ENCODE data around the gene ADCY3. TPM values are rescaled to one million over a fixed set of nuclear protein-coding genes. Genes with fewer than 3 reads are reported as not detected.

The ADCY3 gene
- total RNA-seq, 1 experiment from 2014 or later, result 75.6 TPM

- H3K36me3 ChIP-seq (ENCODE audit: control insufficient read depth, insufficient read depth, low read length), result no peaks in the 10 kb centered on the region; the same call in 1 of the 2 replicates
- no peaks in the 10 kb centered on the region for H3K9me3 Mint-ChIP-seq (ENCODE audit: unreplicated experiment)
- H3K27me3 Mint-ChIP-seq (ENCODE audit: insufficient read depth, unreplicated experiment), result no peaks in the 10 kb centered on the region
- POLR2A ChIA-PET, result no interaction called here
- no peak overlapping the region for H3K27ac Mint-ChIP-seq (ENCODE audit: unreplicated experiment)
- peaks cover 24% of the 10 kb centered on the region for H3K36me3 Mint-ChIP-seq (ENCODE audit: insufficient read depth, unreplicated experiment)
- H3K4me1 ChIP-seq, result peaks cover 6% of the 10 kb centered on the region; the same call in 1 of the 2 replicates
- H3K4me3 ChIP-seq (ENCODE audit: low read depth, low read length), result no peak overlapping the region
- CTCF ChIA-PET, result no interaction called here
- intact Hi-C loops (cut with micrococcal nuclease; ENCODE audit: unreplicated experiment), result no loop called here
- no TSS peak for BruUV-seq (replicated peaks)
- H3K9me3 ChIP-seq, result no peaks in the 10 kb centered on the region
- no peak overlapping the region for H3K4me3 Mint-ChIP-seq (ENCODE audit: unreplicated experiment)
- H3K4me1 Mint-ChIP-seq (ENCODE audit: low read depth, unreplicated experiment), result peaks cover 25% of the 10 kb centered on the region
- no peak for DNase-seq
- TF ChIP-seq, protein P1, sequence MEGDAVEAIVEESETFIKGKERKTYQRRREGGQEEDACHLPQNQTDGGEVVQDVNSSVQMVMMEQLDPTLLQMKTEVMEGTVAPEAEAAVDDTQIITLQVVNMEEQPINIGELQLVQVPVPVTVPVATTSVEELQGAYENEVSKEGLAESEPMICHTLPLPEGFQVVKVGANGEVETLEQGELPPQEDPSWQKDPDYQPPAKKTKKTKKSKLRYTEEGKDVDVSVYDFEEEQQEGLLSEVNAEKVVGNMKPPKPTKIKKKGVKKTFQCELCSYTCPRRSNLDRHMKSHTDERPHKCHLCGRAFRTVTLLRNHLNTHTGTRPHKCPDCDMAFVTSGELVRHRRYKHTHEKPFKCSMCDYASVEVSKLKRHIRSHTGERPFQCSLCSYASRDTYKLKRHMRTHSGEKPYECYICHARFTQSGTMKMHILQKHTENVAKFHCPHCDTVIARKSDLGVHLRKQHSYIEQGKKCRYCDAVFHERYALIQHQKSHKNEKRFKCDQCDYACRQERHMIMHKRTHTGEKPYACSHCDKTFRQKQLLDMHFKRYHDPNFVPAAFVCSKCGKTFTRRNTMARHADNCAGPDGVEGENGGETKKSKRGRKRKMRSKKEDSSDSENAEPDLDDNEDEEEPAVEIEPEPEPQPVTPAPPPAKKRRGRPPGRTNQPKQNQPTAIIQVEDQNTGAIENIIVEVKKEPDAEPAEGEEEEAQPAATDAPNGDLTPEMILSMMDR (IDR thresholded peaks at IDR 0.05; ENCODE audit: insufficient read depth in 1 of 2, low read depth in 1 of 2, low read length in 1 of 2, severe bottlenecking in 1 of 2, unreplicated experiment in 1 of 2), result no peak
- H3K27me3 ChIP-seq (replicated peaks; ENCODE audit: control insufficient read depth, insufficient read depth, low read length), result no peaks in the 10 kb centered on the region
Measured at GRCh38 chr2:24917086-24917485, 3.0 kb downstream of the ADCY3 start.

- Mint-ChIP-seq H3K4me1 (ENCODE audit: low read depth, unreplicated experiment) (peaks cover 25% of the 10 kb centered on the region), H3K27me3 (ENCODE audit: insufficient read depth, unreplicated experiment) (no peaks in the 10 kb centered on the region), H3K4me3 (ENCODE audit: unreplicated experiment) (no peak overlapping the region), H3K9me3 (ENCODE audit: unreplicated experiment) (no peaks in the 10 kb centered on the region), H3K27ac (ENCODE audit: unreplicated experiment) (no peak overlapping the region), H3K36me3 (ENCODE audit: insufficient read depth, unreplicated experiment) (peaks cover 32% of the 10 kb centered on the region)
- no TSS peak for BruUV-seq (replicated peaks)
- DNase-seq, result no peak
- Histone ChIP-seq H3K4me1 (peaks cover 6% of the 10 kb centered on the region; the same call in 1 of the 2 replicates), H3K4me3 (ENCODE audit: low read depth, low read length) (no peak overlapping the region), H3K9me3 (no peaks in the 10 kb centered on the region), H3K36me3 (ENCODE audit: control insufficient read depth, insufficient read depth, low read length) (no peaks in the 10 kb centered on the region; the same call in 1 of the 2 replicates), H3K27me3 (replicated peaks; ENCODE audit: control insufficient read depth, insufficient read depth, low read length) (no peaks in the 10 kb centered on the region)
- TF ChIP-seq, protein P1 (IDR thresholded peaks at IDR 0.05; ENCODE audit: insufficient read depth in 1 of 2, low read depth in 1 of 2, low read length in 1 of 2, severe bottlenecking in 1 of 2, unreplicated experiment in 1 of 2), result no peak
- ChIA-PET CTCF (no interaction called here), POLR2A (no interaction called here)
- intact Hi-C loops (cut with micrococcal nuclease; ENCODE audit: unreplicated experiment), result no loop called here
Measured at GRCh38 chr2:24915796-24916195, 4.2 kb downstream of the ADCY3 start.

GRCh38 chr2:24915175-24915574, 4.9 kb downstream of the ADCY3 start:
- intact Hi-C loops (cut with micrococcal nuclease; ENCODE audit: unreplicated experiment), result no loop called here
- H3K9me3 Mint-ChIP-seq (ENCODE audit: unreplicated experiment), result no peaks in the 10 kb centered on the region
- no peaks in the 10 kb centered on the region for H3K27me3 ChIP-seq (replicated peaks; ENCODE audit: control insufficient read depth, insufficient read depth, low read length)
- no peak overlapping the region for H3K27ac Mint-ChIP-seq (ENCODE audit: unreplicated experiment)
- peaks cover 25% of the 10 kb centered on the region for H3K4me1 Mint-ChIP-seq (ENCODE audit: low read depth, unreplicated experiment)
- H3K36me3 ChIP-seq (ENCODE audit: control insufficient read depth, insufficient read depth, low read length), result no peaks in the 10 kb centered on the region; the same call in 1 of the 2 replicates
- no peak for DNase-seq
- H3K9me3 ChIP-seq, result no peaks in the 10 kb centered on the region
- H3K4me3 Mint-ChIP-seq (ENCODE audit: unreplicated experiment), result no peak overlapping the region
- H3K4me1 ChIP-seq, result peaks cover 6% of the 10 kb centered on the region; the same call in 1 of the 2 replicates
- ChIA-PET POLR2A (no interaction called here), CTCF (no interaction called here)
- H3K36me3 Mint-ChIP-seq (ENCODE audit: insufficient read depth, unreplicated experiment), result peaks cover 36% of the 10 kb centered on the region
- no peaks in the 10 kb centered on the region for H3K27me3 Mint-ChIP-seq (ENCODE audit: insufficient read depth, unreplicated experiment)
- H3K4me3 ChIP-seq (ENCODE audit: low read depth, low read length), result no peak overlapping the region
- BruUV-seq (replicated peaks), result no TSS peak
- TF ChIP-seq, protein P1 (IDR thresholded peaks at IDR 0.05; ENCODE audit: insufficient read depth in 1 of 2, low read depth in 1 of 2, low read length in 1 of 2, severe bottlenecking in 1 of 2, unreplicated experiment in 1 of 2), result no peak
